GM12872 (cell line): Measurements from ENCODE around the gene BCAS1.

ENCODE experiments used
- CTCF ChIP-seq: IDR thresholded peaks from 3 replicates; pipeline ENCODE4 v1.5.1; 2011; ENCODE audit warnings: low read depth, mild to moderate bottlenecking, low read length, moderate library complexity; ENCODE audit not compliant: insufficient read depth

Gene BCAS1

GRCh38 chr20:53939190-53939571 is 131.2 kb downstream of the BCAS1 start:
- TF ChIP-seq CTCF = no peak

GRCh38 chr20:53938739-53939138 is 131.7 kb downstream of the BCAS1 start:
- TF ChIP-seq CTCF = no peak

- TF ChIP-seq CTCF = no peak
Measured at GRCh38 chr20:53937929-53938367, 132.4 kb downstream of the BCAS1 start.

- no peak for TF ChIP-seq CTCF
Measured at GRCh38 chr20:53937339-53937741, 133.1 kb downstream of the BCAS1 start.

- TF ChIP-seq CTCF = no peak
Measured at GRCh38 chr20:53935344-53936084, 134.9 kb downstream of the BCAS1 start.

- no peak for TF ChIP-seq CTCF
Measured at GRCh38 chr20:53934421-53935343, 135.7 kb downstream of the BCAS1 start.

GRCh38 chr20:53933232-53933846 is 137.1 kb downstream of the BCAS1 start:
- TF ChIP-seq CTCF = no peak
